Gastrocnemius medialis (tissue), 4 donors: ENCODE data around the gene COL28A1.

Experiments
- POLR2A ChIP-seq, 2 donors: fragments of 450-650 bp; IDR thresholded peaks; one replicate each; pipeline ENCODE4 v1.6.1; 2017; ENCODE audit warnings: antibody characterized with exemption in 2 of 2, mild to moderate bottlenecking in 2 of 2, moderate library complexity in 2 of 2
- TF ChIP-seq, protein P1 (sequence below), 5 experiments: fragments of 450-650 bp in 3 of 5; fragments of 200-600 bp in 2 of 5; sonication (generic) in 2 of 5; IDR thresholded peaks in 4 of 5; conservative IDR thresholded peaks in 1 of 5; 1 replicate in 4 of 5; 2 replicates in 1 of 5; pipeline ENCODE4 v1.5.1; 2016 to 2019; ENCODE audit warnings: antibody characterized with exemption in 5 of 5, mild to moderate bottlenecking in 3 of 5, moderate library complexity in 3 of 5

DNA sequence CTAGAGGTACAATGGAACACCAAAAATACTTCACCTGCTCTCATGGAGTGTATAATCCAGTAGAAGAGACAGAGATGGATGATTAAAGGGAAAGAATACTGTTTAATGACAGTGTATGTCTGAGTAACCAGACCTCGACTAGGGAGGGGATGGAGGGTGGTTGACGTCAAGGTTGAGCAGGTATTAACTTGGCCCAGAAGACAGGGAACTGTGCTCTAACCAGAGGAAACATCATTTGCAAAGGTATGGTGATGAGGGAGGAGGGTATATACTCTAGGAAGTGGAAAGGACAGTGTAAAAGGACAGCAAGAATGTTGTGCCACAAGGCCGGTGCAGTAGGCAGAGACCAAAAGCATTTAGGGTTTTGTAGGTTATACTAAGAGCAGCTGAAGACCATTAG is 33.9 kb upstream of the COL28A1 start:
- TF ChIP-seq, protein P1, sequence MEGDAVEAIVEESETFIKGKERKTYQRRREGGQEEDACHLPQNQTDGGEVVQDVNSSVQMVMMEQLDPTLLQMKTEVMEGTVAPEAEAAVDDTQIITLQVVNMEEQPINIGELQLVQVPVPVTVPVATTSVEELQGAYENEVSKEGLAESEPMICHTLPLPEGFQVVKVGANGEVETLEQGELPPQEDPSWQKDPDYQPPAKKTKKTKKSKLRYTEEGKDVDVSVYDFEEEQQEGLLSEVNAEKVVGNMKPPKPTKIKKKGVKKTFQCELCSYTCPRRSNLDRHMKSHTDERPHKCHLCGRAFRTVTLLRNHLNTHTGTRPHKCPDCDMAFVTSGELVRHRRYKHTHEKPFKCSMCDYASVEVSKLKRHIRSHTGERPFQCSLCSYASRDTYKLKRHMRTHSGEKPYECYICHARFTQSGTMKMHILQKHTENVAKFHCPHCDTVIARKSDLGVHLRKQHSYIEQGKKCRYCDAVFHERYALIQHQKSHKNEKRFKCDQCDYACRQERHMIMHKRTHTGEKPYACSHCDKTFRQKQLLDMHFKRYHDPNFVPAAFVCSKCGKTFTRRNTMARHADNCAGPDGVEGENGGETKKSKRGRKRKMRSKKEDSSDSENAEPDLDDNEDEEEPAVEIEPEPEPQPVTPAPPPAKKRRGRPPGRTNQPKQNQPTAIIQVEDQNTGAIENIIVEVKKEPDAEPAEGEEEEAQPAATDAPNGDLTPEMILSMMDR (IDR thresholded peaks at IDR 0.05 in 4 of 5, conservative IDR thresholded peaks at IDR 0.05 in 1 of 5) = no peak
- no peak for TF ChIP-seq POLR2A (IDR thresholded peaks at IDR 0.05)
